Heart left ventricle (tissue), 16 donors: ENCODE results near the gene ACBD7. TPM values are rescaled to one million over a fixed set of nuclear protein-coding genes. Genes with fewer than 3 reads are reported as not detected.

Experiments
- ATAC-seq, 4 donors: fragments of 200-7000 bp; cut with Tn5 transposase; one replicate each; pipeline ENCODE4 v1.9.1; 2020 to 2022; ENCODE audit warnings: moderate library complexity in 4 of 4, mild to moderate bottlenecking in 3 of 4, moderate number of reproducible peaks in 1 of 4
- DNase-seq, 5 donors: peaks; one replicate each; pipeline ENCODE4 v3.0.0-alpha.2; 2020
- H3K27ac ChIP-seq, 12 donors: fragments of 200-600 bp; sonication (generic) in 4 of 12; one replicate each; pipeline versions ENCODE4 v1.5.0 to v1.8.0; 2016 to 2022; ENCODE audit warnings: mild to moderate bottlenecking in 2 of 12
- H3K27me3 ChIP-seq, 9 donors: fragments of 200-600 bp; sonication (generic) in 2 of 9; one replicate each; pipeline versions ENCODE4 v1.5.1 to v1.8.0; 2016 to 2022; ENCODE audit warnings: mild to moderate bottlenecking in 3 of 9
- H3K36me3 ChIP-seq, 9 donors: fragments of 200-600 bp; sonication (generic) in 2 of 9; one replicate each; pipeline versions ENCODE4 v1.5.0 to v1.8.0; 2018 to 2022; ENCODE audit warnings: mild to moderate bottlenecking in 2 of 9
- H3K4me1 ChIP-seq, 12 donors: fragments of 200-600 bp; sonication (generic) in 4 of 12; one replicate each; pipeline versions ENCODE4 v1.5.0 to v1.8.0; 2016 to 2022; ENCODE audit warnings: mild to moderate bottlenecking in 3 of 12
- H3K4me3 ChIP-seq, 12 donors: fragments of 200-600 bp; sonication (generic) in 4 of 12; one replicate each; pipeline versions ENCODE4 v1.5.0 to v1.8.0; 2017 to 2022; ENCODE audit warnings: mild to moderate bottlenecking in 9 of 12, moderate library complexity in 4 of 12
- H3K9me3 ChIP-seq, 12 donors: fragments of 200-600 bp; sonication (generic) in 4 of 12; one replicate each; pipeline versions ENCODE4 v1.5.0 to v1.8.0; 2016 to 2022; ENCODE audit warnings: mild to moderate bottlenecking in 1 of 12
- CTCF ChIP-seq, 12 donors: fragments of 200-600 bp; sonication (generic) in 4 of 12; IDR thresholded peaks; one replicate each; pipeline versions ENCODE4 v1.5.0 to v1.8.0; 2018 to 2022; ENCODE audit warnings: antibody characterized with exemption in 12 of 12, mild to moderate bottlenecking in 5 of 12
- POLR2A ChIP-seq, 2 donors: fragments of 450-650 bp; IDR thresholded peaks; one replicate each; pipeline ENCODE4 v1.6.1; 2017; ENCODE audit warnings: antibody characterized with exemption in 2 of 2, mild to moderate bottlenecking in 2 of 2, moderate library complexity in 2 of 2
- WGBS, 4 donors: extraction: QIAGEN DNeasy Blood & Tissue Kit in 2 of 4; methylation state at CpG; one replicate each; pipeline versions ENCODE4 v1.1.5 to v1.1.7; 2013 to 2018; 5-methylcytosine and 5-hydroxymethylcytosine counted together
- intact Hi-C, 10 donors: fragments of 100-400 bp; cut with DNase I; formaldehyde crosslinking; loops; one replicate each; pipeline versions ENCODE4 v1.11.1 to v1.14.2; 2022
- long read RNA-seq, 3 donors: library from polyadenylated mRNA; unstranded; transcript quantifications; one replicate each; pipeline ENCODE4 v2.0.0, GENCODE V29; 2020 to 2021
- polyA plus RNA-seq, 2 donors: library from polyadenylated mRNA; stranded (reverse); fragments of 200-250 nt; gene quantifications; one replicate each; pipeline ENCODE4 v1.2.3, GENCODE V29; 2013
- total RNA-seq, 9 donors: library from RNA; depleted of rRNA in 2 of 9; stranded (reverse); fragments of >200 nt in 2 of 9; fragmentation: NEBNext Ultra II Directional in 3 of 9; extraction: Animal tissue kit (Norgen Biotek cat#: 25700) in 3 of 9; gene quantifications; one replicate each; pipeline versions ENCODE4 v1.1.0 to v1.2.4, GENCODE V29; 2016 to 2023
- donor health status: ischemic (EF 13 %, LVEDD 7.1; RV severe dilation, severe dysfunction).
- donor health status: healthy with polysubstance abuse.
- donor health status: DM: no; HTN: yes; CAD: no.
- donor health status: DM: no; HTN: no; CAD: no.
- donor health status: ischemic (EF 25% LVEDD 6.9; RV normal size, moderate dysfunction).
- donor health status: ischemic (EF 25% LVEDD 5.7; RV mildly dilated, moderate dysfunction).
- donor health status: healthy.
- donor health status: DM: yes; HTN: yes; CAD: no.
- donor health status: ischemic (EF 35%, LVEDD 5.7; RV mildly dilated, moderate dysfunction).
- donor health status: nonischemic (EF 11% LVEDD 7.7; RV severe dilation, severe dysfunction).
- donor health status: DM: yes; HTN: yes; CAD: no.
- donor health status: PGD.
- donor health status: ischemic (EF 29% LVEDD 5.4; RV normal size, mild dysfunction).
- donor health status: nonischemic (EF 23%, LVEDD 6.1; RV moderate dilation, normal function).

Gene ACBD7
- total RNA-seq (1 to 10 TPM in 1 of 9 donors, not detected in 8; 1.1 TPM), polyA plus RNA-seq (under 1 TPM in 1 of 2 donors, not detected in 1; 0.08 TPM)
- long read RNA-seq, donor 1: 0 reads
- long read RNA-seq, donor 2: 0 reads
- long read RNA-seq, donor 3: 0 reads

- intact Hi-C loops: loop anchor here in 1 of 10 donors (10.0 kb wide), 1 partner anchor 124 kb away; no protein-coding TSS in a partner anchor
- WGBS, 4 donors: 6 to 9% (median 7%) methylated on average over 38 to 63 of the region's 63 CpGs
- ATAC-seq: peak; percentile 89 to 99 (median 96)
Measured at GRCh38 chr10:15088428-15089261, at the start of gene ACBD7. ACBD7 (minus strand) TSS chr10:15088776; CDS start chr10:15088728, 48 bp downstream.

GRCh38 chr10:15137636-15138035 is 49.1 kb upstream of the ACBD7 start:
- WGBS, 4 donors: 97 to 100% (median 99%) methylated on average over 1 of the region's 1 CpG
- ATAC-seq: no peak
- Histone ChIP-seq H3K4me1 (peaks cover 0 to 15% (median 0%) of the 10 kb centered on the region in 12 donors), H3K27ac (no peak overlapping the region), H3K4me3 (no peak overlapping the region), H3K36me3 (peaks cover 0 to 69% (median 41%) of the 10 kb centered on the region in 9 donors), H3K27me3 (no peaks in the 10 kb centered on the region), H3K9me3 (no peaks in the 10 kb centered on the region)
- no peak for TF ChIP-seq CTCF (IDR thresholded peaks at IDR 0.05)
- TF ChIP-seq POLR2A (IDR thresholded peaks at IDR 0.05): no peak
- no peak for DNase-seq
- intact Hi-C loops: no loop called here

More at GRCh38 chr10:15088428-15089261, at the start of gene ACBD7:
- peaks cover 0 to 13% (median 0%) of the 10 kb centered on the region in 9 donors for H3K27me3 ChIP-seq
- no peak within 1 kb of the TSS for H3K27ac ChIP-seq
- peak; percentile 73 to 88 (median 76) for DNase-seq
- TF ChIP-seq POLR2A (IDR thresholded peaks at IDR 0.05) (no peak), CTCF (IDR thresholded peaks at IDR 0.05) (peak in 10 of 12 donors; percentile 30 to 65 (median 54))
- H3K4me3 ChIP-seq: peak within 1 kb of the TSS; percentile 20 to 73 (median 62)
- no peaks in the 10 kb centered on the region for H3K36me3 ChIP-seq
- peaks cover 0 to 20% (median 8%) of the 10 kb centered on the region in 12 donors for H3K4me1 ChIP-seq
- H3K9me3 ChIP-seq: no peaks in the 10 kb centered on the region

DNA sequence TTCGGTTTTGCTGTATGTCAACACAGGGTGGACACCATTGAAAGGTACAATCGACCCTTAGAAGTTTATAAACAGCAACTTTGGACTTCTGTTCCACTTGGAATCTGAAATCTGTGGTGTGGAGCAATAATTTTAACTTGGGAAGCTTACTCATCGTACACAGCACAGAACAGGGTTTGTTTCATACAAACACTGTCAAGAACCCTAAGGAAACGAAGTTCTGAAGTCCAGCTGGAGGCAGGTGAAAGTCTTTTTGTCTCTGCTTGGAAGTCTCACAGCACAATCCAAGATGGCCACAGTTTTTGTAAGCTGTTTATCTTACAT is 48.4 kb upstream of the ACBD7 start:
- no peak for ATAC-seq
- Histone ChIP-seq H3K27me3 (no peaks in the 10 kb centered on the region), H3K27ac (no peak overlapping the region), H3K4me1 (peaks cover 0 to 9% (median 0%) of the 10 kb centered on the region in 12 donors), H3K36me3 (peaks cover 0 to 75% (median 47%) of the 10 kb centered on the region in 9 donors), H3K4me3 (no peak overlapping the region), H3K9me3 (no peaks in the 10 kb centered on the region)
- 88 to 93% (median 91%) methylated on average over 4 of the region's 4 CpGs for WGBS, 4 donors
- intact Hi-C loops: no loop called here
- no peak for DNase-seq
- no peak for TF ChIP-seq POLR2A (IDR thresholded peaks at IDR 0.05)
- no peak for TF ChIP-seq CTCF (IDR thresholded peaks at IDR 0.05)
